ENCODE results near the gene AGAP1.

Gene AGAP1

DNA sequence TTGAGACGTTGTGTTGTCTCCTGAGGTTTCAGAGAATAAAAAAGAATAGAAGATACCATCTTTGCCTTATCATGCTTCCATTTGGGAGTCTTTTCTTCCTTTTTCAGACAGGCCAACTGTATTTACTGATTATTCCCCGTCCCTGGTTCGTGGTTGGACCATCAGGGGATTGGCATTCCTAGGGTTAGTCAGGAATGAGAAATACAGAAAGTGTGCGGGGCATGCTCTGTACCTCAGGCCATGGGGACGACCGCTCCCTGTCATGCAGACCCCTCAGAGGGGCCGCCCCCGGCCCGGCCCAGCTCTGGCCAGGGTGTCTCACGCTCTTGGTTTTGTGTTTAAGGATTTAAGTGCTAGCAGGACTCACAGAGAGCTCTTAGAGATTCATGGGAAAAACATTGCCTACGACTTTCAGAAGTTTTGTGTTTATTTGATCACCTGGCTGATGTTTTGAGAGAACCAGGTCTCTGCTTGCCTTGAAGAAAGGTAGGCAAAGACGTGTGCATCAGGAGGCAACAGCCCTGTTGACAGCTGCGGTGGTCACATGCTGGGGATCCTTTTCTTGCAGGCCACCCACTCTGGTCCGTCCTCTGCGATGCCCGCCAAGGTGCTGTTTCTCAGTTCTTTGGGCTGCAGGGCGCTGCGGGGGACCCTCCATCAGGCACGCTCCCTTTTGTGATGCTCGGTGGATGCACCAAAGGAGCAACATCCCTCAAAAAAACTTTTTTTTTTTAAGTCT is 317.8 kb downstream of the AGAP1 start:
- no peak for DNase-seq (ENCODE audit: low read depth)

DNA sequence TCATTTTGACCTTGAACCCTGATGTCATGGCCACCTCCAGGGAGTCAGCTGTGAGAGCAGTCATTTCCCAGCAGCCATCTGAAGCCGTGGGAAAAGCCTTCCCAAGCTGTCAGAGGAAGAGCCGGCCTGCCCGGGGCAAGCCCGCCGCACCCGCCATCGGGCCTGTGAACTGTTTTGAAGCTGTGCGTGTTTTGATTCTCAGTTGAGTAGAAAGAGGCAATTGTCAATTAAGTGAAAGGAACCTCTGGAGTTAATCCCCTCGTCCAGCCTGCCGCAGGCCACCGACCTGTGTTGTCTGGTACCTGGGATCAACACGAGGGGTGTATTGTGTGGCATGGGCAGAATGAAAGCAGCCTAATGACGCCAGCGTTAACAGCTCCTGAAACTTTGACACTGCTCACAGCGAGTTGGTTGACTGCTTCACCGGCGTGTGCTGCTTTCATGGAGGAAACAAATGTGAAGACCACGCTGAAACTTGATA is 318.4 kb downstream of the AGAP1 start:
- no peak for DNase-seq (ENCODE audit: low read depth)

DNA sequence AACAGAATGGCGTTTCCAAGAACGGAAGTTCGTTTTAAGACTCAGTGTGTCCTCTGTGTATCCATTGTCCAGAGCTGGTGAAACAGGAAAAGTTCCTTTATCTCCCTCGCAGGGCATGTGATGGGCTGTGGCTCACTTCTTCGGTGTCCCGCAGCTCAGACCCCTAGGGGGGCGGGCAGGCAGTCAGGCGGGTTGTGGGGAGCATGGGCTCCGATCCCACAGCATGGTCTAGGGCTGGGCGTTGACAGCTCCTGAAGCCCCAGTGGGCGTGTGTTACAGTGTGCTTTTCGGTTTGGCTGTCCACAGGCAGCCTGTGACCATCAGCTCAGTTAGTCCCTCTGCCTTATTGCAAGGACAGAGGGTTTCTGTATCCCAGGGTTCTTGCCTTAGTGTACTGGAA is 319.6 kb downstream of the AGAP1 start:
- DNase-seq (ENCODE audit: low read depth) = no peak

DNA sequence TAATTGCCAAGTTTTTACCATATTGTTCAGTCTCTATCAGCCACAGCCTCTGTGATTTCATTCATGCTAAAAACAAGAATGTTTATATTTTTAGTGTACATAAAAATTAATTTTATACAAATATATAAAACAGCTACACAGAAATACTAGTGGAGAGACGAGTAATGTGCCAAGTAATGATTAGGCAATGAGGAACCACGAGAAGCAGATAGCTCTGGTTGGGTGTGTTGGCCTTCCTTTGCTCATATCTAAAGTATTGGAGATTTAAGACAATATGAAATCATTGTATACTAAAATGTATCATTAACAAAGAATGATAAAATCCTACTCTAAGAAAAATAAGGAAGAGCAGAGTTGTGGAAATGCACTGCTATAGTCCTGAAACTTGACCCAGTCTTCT is 326.7 kb downstream of the AGAP1 start:
- DNase-seq (ENCODE audit: low read depth) = no peak

DNA sequence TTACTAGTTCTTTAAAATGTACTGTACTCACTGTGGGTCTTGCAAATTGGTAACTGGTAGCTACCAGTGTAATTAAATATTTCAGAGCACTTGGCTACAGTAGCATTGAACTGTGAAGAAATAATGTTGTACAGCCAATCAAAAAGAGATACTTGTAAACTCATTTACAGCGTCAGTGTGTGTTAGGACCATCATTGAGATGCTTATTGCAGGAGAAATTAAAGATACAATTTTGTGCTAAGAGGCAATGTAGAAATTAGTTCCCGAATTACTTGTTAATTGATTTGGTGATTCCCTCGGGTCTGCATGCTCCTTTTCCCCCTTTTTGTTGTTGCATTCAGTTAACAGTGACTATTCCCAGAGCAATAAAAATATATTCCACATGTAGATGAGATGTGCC is 330.5 kb downstream of the AGAP1 start:
- no peak for DNase-seq (ENCODE audit: low read depth)

DNA sequence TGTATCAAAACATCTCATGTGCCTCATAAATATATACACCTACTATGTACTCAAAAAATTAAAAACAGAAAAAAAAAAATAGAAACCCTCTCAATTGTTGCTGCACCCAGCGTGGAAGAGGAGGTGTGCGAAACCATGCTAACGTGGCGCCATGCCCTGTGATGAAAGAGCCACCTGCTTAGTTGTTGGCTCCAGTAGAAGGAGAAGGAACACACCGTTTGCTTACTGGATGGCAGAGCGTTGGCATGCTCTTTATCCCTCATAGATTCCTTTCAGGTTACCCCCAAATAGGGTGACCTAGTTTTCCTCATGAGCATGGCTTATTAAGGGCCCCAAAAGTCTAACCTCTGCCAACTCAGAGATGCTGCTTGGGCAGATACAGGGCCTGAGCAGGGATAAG is 332.1 kb downstream of the AGAP1 start:
- DNase-seq (ENCODE audit: low read depth) = no peak

DNA sequence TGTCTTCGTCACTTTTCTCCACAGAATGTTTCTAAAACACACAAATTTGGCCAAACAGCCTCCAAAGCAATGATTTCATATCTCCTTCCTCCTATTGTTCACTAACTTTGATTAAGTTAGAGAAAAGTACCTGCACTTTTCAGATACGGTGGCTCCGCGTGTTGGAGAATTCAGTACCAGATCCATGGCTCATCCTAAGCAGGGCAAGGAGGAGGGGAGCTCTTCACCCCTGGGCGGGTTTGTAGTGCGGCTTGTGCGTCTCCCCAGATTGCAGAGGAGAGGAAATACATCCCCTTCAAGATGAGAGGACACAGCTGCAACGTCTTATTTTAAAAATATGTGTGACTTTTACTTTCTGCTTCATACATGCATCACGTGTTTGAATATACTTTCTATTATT is 333.0 kb downstream of the AGAP1 start:
- no peak for DNase-seq (ENCODE audit: low read depth)

DNA sequence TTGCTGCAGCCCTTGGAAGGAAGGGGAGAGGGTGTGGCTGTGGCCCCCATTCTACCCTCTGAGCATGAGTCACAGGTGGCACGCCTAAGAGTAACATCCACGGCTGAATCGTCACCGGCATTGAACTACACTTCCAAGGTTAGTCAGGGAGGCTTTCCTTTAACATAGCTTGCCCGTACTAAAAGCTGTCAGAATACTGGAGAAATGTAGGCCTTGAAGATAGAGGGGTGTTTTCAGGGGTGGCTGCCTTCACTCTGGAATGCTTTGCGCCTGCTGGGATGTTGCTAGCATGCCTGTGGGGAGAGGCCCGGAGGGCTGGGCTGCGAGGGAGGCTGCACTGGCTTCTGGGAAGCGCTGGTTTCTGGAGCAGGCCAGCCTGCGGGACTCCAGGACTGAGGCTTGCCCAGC is 333.7 kb downstream of the AGAP1 start:
- no peak for DNase-seq (ENCODE audit: low read depth)

DNA sequence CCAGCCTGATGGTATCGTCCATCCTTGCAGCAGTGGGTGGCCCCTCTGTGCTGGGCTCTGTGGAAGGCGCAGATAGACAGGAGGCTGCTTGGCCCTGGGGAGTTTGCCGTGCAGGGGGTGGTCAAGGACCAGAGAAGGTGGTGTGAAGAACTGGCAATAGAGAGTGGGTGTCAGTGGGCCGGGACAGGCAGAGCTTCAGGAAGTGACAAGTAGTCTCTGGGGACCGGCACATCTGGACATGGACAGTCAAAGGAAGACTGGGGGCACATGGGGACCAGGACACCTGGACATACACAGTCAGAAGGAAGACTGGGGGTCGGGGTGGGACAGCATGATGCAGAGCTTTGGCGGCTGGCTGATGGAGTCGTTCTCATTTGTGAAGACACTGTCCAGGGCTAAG is 335.9 kb downstream of the AGAP1 start:
- DNase-seq (ENCODE audit: low read depth) = no peak

DNA sequence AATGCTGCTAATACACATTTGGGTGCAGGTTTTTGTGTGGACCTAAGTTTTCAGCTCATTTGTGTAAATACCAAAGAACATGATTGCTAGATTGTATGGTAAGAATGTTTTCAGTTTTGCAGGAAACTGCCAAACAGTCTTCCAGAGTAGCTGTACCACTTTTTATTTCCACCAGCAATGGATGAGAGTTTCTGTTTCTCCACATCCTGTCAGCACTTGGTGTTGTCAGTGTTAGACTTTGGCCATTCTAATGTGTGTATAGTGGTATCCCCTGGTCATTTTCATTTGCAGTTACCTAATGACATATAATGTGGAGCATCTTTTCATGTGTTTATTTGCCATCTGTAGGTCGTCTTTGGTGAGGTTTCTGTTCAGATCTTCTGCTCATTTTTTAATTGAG is 337.9 kb downstream of the AGAP1 start:
- no peak for DNase-seq (ENCODE audit: low read depth)

DNA sequence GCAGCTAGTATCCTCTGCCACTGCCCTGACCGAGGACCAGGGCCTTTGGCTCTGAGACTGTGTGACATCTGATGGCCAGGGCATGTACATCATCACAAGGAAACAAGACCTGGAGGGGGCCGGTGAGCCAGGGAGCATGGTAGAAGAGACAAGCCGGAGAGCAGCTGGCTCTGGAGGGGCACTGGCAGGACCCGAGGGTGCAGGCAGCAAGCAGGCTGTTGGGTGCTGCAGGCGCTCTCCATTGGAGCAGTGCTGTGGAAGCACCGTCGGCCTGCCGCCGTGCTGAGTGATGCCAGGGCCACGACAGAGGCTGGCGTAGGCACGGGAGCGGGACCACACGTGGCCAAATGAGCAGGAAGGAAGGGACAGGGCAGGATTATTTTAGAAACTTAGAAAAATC is 339.1 kb downstream of the AGAP1 start:
- no peak for DNase-seq (ENCODE audit: low read depth)

DNA sequence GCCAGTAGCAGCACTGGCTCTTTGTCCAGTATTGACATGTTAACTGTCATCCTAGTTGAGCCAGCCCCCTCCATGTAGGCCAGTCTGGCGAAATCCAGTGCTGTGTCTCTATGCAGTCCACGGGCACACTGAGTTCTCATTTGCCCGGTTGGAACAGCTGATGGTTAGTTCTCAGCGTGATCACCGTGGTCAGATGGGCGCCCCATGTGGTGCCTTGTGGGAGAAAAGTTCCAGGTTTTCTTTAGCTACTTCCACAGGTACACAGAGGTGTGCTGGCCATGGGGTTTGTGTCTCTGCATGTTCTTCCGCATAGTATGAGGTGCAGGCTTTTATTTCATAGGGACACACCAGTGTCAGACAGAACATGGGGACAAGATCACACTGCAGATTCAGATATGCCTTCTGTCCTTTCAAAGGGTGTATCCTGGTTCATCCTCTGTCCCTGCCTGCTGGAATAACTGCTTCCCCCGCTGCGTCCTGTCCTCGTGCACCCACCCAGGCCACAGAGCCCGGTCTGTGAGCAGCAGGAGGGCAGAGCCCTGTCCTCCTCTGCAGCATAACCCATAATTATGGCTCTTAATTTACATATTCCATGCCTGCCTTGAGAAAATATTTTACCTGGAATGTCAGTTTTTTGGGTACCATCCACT is 340.3 kb downstream of the AGAP1 start:
- no peak for DNase-seq (ENCODE audit: low read depth)

DNA sequence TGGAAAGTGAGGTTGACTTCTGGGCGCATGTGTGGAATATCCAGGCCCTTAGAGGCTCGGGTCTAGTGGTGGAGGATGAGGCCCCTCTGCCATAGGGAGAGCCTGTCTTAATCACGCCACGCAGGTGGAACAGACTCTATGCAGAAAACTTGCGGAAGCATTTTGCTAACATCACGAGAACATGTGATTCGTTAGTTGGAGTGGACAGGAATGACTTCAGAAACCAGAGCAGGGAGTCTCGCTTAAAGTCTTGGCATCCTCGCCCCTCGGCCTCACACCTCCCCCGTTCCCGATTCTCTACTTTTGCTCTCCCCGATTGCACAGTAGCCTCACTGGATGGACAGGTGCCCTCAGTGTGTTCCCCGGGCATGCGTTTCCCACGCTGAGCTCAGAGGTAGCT is 340.9 kb downstream of the AGAP1 start:
- DNase-seq (ENCODE audit: low read depth) = no peak

DNA sequence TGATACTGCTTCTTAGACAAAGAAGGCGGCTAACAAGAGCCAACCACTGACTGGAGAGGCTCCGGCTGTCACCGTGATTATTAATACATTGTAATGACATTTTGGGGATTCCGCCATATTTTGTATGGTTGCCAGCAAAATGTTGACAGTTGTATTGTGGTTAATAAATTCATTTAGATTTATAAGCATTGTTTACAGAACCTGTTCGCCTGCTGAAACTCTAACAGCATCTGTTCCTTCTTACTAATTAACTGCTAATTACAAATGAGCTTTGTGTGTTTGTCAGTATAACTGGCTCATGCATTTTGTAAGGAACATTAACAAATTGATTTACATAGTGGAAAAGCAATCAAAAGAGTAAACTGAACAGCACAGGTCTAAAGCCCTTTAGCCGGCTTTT is 342.0 kb downstream of the AGAP1 start:
- no peak for DNase-seq (ENCODE audit: low read depth)

DNA sequence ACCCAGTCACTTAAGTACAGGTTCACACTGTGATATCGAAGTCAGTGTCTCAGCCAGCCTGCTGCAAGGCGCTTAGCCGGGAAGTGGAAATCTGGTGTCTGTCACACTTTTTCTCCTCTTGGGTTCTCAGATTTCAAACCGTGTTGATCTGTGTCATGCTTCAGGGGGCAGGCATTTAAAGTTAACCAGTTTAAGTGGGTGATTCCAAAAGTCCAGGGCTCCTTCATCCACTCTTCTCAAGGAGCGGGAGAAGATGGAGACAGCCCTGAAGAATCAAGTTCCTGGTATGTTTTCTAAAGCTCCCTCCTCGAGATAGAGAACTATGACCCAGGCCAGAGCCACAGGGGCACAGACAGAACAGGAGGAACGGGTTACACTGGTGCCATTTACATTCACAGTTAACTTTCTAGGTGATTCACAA is 342.7 kb downstream of the AGAP1 start:
- no peak for DNase-seq (ENCODE audit: low read depth)

DNA sequence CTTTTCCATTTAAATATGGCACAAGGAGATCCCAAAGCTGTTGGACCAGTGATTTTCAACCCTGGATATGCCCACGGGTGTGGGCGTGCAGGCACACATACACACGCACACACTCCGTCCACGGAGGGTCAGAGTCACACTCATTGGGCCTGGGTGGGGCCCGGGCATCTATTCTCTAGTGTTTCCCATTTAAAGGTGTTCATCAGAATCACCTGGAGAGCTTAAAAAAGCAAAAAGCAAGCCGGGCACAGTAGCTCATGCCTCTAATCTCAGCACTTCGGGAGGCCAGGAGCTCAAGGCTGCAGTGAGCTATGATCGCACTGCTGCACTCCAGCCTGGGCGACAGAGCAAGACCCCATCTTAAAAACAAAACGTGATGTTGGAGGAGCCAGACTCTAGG is 345.4 kb downstream of the AGAP1 start:
- no peak for DNase-seq (ENCODE audit: low read depth)

DNA sequence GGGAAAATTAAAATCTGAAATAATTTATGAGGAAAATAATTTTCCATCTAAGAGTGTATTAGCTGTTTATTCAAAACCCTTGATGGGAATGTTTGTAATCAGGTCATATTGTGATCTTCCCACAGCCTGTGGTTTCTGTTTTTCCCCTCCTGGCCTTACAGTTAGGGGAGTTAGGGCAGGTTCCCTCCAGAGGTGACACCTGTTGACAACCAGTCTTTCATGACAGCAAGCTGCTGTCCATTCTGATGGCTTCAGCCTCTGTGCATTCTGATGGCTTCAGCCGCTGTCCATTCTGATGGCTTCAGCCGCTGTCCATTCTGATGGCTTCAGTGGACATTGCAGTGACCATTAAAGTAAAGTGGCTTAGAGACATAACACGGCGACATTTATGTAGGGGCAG is 346.1 kb downstream of the AGAP1 start:
- no peak for DNase-seq (ENCODE audit: low read depth)

DNA sequence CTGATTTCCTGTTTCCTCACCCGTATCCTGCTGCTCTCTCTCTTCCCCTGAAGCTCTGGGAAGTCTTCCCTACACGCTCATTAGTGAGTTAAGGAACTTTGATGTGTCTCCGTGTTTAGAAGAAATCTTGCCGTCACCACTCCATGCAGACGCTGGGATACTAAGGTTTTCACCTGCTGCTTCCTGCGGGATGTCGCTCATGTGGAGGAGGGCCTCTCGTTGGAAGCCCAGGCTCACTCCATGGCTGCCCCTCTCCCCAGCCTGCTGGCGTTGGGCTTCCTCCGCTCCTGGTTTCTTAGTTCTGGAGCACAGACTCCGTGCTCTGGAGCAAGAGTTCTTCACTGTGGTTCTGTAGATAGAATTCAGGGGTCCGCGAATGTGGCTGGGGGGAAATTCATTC is 348.0 kb downstream of the AGAP1 start:
- no peak for DNase-seq (ENCODE audit: low read depth)

DNA sequence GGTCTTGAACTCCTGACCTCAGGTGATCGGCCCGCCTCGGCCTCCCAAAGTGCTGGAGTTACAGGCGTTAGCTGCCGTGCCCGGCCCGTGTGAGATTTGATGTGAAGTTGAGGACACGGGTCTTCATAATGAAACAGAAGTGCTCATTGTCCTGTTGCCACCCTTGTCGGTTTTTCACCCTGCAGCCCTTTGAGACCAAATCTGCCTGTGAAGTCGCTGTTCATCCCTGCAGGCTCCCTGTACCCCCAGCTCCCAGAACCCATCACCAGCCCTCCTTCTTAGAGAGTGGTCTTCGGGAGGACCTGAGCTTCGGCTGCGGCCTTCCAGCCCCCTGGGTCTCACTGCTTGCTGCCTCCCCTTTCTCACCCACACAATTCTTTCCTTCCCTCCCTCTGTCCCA is 349.1 kb downstream of the AGAP1 start:
- DNase-seq (ENCODE audit: low read depth) = no peak

DNA sequence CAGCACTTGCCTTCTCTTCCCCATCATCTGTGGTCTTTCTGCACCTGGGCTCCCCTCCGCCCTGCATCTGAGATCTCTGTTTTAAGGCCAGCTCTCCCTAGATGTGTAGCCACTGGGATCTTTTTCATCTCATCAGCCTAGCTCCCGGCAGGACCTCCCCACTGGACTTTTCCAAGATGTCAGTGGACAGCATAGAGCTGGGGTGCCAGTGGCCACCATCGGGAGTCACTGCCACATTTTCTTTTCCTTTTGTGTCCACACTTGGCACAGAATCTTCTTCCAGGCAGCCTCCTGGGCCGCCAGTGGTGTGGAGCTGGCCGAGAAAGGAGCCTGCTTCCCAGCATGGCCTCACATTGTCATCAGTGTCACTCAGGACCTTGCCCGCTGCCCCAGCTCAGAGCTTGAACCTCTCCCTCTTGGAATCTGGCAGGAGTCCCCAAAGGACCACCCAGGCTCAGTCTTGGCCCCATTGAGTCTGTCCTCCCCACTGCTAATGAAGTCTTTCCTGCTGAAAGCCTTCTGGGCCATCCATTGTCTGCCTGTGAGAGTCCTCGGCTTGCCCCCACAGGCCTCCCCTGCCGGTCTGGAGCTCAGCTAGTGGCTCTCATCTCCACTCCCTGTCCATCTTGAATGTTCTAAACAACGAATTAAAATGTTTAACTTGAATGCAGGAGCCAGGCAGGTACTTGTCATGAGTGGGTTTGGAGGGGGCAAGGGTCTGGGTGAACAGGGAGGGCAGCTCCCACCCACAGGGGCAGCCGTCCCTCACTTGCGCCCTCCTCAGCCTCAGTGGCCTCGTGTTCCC is 349.9 kb downstream of the AGAP1 start:
- DNase-seq (ENCODE audit: low read depth) = no peak

DNA sequence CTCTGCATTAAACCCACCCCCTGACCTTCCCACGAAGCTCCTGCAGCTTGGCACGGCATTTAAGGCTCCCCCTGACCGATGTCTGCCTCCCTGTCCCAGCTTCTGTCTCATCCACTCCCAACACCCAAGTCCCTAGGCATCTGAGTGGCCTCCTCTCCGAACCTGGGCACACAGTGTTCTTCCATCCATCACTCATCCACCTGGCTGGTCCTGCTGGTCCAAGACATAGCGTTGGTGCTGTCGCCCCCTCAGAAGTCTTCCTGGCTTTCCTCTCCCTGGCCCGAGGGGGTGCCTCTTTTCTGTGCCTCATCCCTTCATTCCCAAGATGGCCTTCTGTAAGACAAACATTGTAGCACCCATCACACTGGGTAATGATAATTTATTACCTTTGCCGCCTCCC is 350.7 kb downstream of the AGAP1 start:
- DNase-seq (ENCODE audit: low read depth) = no peak

DNA sequence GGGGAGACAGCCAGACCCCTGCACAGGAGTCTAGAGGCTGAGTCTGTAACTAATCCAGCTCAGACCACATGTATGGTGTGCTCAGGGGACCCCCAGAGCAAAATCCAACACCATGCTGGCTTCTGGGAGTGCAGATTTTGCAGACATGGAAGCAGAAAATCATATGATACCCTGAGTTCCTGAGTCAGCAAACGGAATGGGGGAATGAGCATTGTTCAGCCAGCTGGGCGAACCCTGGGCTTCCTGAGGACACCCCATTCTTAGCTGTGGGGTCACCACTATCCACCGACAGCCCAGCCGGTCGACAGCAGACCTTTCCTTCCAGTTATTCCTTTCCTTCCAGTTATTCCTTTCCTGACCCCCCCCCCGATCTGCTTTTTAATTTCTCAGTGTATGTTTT is 351.4 kb downstream of the AGAP1 start:
- no peak for DNase-seq (ENCODE audit: low read depth)

DNA sequence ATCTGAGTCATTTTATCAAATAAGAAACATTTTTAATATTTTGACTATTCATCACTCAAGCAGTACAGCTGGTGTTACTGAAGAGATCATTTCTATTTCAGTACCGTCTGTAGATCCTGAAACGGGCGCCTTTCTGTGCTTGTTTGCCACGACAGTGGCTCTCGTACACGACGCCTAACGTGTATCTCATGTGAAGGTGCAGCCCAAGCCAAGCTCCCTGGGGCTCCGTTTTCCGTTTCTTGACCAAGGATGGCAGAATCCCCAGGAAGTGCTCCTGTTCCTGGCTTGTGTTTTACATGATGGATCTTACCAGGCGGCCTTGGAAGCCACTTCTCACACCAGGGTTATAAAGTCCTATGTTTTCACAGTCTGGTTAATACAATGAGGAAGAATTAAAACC is 353.7 kb downstream of the AGAP1 start:
- no peak for DNase-seq (ENCODE audit: low read depth)

Data from GM04504 (cell line).